Measurements from ENCODE around the gene CYTH2.

GRCh38 chr19:48518207-48518606 is 49.0 kb downstream of the CYTH2 start:
- TF ChIP-seq CTCF (tag by site-specific recombination; IDR thresholded peaks at IDR 0.05): no peak
- TF ChIP-seq ZNF624 (tag by site-specific recombination; IDR thresholded peaks at IDR 0.05): no peak
- no peak for TF ChIP-seq ZNF701 (tag by site-specific recombination; IDR thresholded peaks at IDR 0.05)
- TF ChIP-seq ZNF549 (tag by site-specific recombination; IDR thresholded peaks at IDR 0.05): no peak
- TF ChIP-seq ZBTB10 (tag by site-specific recombination; IDR thresholded peaks at IDR 0.05): no peak
- no peak for TF ChIP-seq ZNF248 (tag by site-specific recombination; IDR thresholded peaks at IDR 0.05)
- no peak for TF ChIP-seq ZBTB44 (tag by site-specific recombination; IDR thresholded peaks at IDR 0.05)
- TF ChIP-seq OSR2 (tag by site-specific recombination; IDR thresholded peaks at IDR 0.05): no peak

Measured in HEK293 (cell line).